Measurements from ENCODE around the gene RAB6D.
"Not testable (repeated sequence)": the region's sequence is repeated elsewhere in the genome, so short reads cannot be mapped to it uniquely, and the experiment has no call there.

RAB6D gene

GRCh38 chr2:131365452-131365851 lies 1.5 kb upstream of the RAB6D start:
- DNase-seq: no peak

GRCh38 chr2:131363213-131363612 lies 755 bp downstream of the RAB6D start:
- not testable (repeated sequence) for DNase-seq

GRCh38 chr2:131361773-131362172 lies 2.2 kb downstream of the RAB6D start:
- not testable (repeated sequence) for DNase-seq

GRCh38 chr2:131353167-131353697 lies 10.7 kb downstream of the RAB6D start:
- not testable (repeated sequence) for DNase-seq

- DNase-seq: no peak
These were observed 14.9 kb downstream of the RAB6D start for GRCh38 chr2:131349021-131349420.

GRCh38 chr2:131347035-131347434 lies 16.9 kb downstream of the RAB6D start:
- DNase-seq: not testable (repeated sequence)

GRCh38 chr2:131339307-131339706 lies 24.7 kb downstream of the RAB6D start:
- not testable (repeated sequence) for DNase-seq

GRCh38 chr2:131335319-131335718 lies 28.6 kb downstream of the RAB6D start:
- peak; percentile 11 for DNase-seq

- DNase-seq: not testable (repeated sequence)
These were observed 31.3 kb downstream of the RAB6D start for GRCh38 chr2:131332709-131333108.

GRCh38 chr2:131331000-131331399 lies 33.0 kb downstream of the RAB6D start:
- DNase-seq: not testable (repeated sequence)

- DNase-seq: no peak
These were observed 41.8 kb downstream of the RAB6D start for GRCh38 chr2:131322209-131322608.

GRCh38 chr2:131321344-131321743 lies 42.6 kb downstream of the RAB6D start:
- DNase-seq: not testable (repeated sequence)

- DNase-seq: not testable (repeated sequence)
These were observed 53.0 kb downstream of the RAB6D start for GRCh38 chr2:131311001-131311400.
